ENCODE data around the gene ZMIZ1.

ZMIZ1 gene

DNA sequence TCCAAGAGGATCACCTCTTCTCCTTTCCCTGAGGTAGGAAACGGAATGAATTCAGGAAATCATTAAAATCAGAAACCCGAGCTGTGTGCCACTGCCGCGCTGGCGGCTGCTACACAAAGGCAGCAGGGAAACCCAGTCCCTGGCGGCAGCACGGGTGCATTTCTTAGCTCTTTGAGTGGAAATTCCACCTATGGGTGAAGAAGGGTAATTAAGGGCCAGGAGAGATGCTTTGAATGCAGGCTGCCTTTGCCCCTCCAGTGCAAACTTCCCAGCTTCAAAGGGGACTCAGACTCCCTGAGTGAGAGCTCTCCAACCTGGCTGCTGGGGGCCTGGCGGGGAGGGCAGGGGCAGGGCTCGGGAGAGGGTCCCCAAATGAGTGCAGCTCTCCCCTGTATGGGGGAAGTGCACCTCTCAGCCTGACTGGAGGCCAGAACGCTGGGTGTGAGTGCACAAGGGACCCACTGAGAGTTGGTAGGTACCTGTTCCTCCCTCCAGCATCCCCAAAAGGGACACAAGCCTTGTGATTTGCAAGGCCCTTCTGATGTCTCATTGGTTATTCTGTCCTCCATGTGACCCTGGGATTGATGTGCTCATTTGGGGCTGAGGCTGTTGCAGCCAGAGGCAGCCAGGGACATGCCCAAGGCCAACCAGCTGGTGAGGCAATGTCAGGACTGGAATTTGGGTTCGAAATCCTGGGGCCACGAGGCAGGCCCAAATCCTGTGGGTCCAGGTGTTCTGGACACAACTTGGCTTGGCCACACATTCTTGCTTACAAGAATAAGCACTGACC is 16.3 kb upstream of the ZMIZ1 start:
- no peak for DNase-seq

DNA sequence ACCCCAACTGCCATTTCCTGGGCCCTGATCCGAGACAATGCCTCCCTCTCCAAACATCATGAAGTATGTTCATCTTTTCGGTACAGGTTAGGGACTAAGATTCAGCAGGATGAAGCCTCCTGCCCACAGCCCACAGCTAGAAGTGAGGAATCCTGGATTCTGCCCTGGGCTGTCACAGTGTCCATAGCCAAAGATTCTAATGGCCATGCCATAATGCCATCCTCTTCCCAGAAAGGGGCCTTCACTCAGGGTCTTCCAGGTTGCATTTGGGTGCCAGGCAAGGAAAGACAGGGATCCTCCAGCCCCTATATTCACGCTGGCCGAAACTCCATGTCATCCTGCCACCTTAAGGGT is 15.7 kb upstream of the ZMIZ1 start:
- DNase-seq = no peak

DNA sequence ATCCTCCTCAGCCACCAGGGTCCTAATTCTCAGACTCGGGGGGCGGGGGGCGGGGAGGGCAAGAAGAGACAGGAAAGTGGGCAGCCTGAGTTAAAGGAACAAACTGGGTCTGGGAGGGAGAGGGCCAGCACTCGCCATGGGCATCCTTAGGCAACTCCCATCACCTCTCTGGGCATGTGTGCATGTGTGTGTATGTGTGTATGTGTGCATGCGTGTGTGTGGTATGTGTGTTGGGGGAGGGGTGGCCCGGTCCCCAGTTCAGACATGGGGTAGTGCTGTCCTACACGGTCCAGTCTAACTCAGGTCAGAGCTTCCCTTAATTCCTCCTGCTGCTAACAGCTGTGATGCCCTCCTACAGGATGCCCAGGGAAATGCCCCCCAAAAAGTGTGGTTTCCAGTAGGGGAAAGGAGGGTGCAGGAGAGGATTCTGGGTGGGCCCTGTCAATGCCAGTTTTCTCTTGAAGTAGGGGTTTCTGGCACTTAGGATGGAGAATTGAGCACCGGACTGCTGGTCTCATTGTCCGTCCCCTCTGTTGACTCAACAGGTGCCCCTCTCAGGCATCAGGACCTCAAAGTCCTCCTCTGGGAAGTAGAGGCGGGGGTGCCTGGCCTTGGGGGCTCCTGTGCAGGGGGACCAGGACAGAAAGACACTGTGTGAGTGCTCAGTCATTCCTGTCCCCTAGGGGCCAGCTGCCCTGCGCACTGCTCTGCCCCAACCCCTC is 15.1 kb upstream of the ZMIZ1 start:
- no peak for DNase-seq

DNA sequence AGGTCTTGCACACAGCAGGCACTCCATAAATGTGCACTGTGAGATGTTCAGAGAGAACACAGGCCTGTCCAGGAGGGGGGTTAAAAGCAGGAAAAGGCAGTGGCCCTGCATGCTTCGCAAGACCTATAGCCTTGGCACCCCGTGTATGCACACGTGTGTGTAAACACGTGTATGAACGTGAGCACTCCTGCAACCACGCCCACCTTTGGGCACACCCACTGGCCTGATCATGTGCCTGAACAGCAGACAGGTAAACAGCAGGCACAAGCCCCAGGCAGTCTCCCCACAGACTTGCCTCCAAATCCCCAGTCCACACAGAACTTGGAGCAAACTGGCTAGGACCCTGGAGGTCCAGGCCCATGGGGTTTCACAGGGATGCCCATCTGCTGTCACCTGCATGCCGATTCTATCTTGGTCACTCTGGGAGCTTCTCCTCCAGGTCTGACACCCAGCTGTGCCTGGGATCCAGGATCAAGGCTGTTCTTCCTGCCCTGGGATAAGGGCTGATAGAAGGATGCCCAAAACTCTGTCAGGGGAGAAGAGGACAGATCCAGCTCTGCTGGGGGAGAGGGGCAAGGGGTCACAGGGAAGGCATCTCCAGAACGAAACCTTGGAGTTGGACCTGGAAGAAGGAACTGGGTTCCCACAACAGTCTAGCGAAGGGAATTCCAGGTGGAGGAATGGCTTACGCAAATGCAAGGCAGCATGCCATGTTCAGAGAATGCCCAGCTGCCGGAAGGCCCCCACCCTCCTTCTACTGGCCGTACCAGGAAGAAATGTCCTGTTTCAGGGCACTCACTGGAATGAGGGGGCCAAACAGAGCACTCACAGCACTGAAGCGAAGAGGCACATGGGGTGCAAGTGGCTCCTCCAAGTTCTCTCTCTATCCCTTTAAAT is 14.3 kb upstream of the ZMIZ1 start:
- DNase-seq = no peak

DNA sequence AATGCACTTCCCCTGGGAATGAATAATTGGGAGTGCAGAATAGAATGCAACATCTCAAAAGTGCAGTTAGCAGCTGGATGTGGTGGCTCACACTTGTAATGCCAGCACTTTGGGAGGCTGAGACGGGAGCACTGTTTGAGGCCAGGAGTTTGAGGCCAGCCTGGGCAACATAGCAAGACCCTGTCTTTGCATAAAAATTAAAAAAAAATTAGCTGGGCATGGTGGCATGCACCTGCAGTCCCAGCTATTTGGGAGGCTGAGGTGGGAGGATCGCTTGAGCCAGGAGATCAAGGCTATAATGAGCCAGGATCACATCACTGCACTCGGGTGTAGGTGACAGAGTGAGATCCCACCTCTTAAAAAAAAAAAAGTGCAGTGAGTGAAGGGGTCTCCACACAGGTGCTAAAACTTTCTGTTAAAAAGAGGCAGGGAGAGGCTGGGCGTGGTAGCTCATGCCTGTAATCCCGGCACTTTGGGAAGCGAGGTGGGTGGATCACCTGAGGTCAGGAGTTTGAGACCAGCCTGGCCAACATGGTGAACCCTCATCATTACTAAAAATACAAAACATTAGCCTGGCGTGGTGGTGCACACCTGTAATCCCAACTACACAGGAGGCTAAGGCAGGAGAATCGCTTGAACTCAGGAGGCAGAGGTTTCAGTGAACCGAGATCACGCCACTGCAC is 13.5 kb upstream of the ZMIZ1 start:
- DNase-seq = no peak

DNA sequence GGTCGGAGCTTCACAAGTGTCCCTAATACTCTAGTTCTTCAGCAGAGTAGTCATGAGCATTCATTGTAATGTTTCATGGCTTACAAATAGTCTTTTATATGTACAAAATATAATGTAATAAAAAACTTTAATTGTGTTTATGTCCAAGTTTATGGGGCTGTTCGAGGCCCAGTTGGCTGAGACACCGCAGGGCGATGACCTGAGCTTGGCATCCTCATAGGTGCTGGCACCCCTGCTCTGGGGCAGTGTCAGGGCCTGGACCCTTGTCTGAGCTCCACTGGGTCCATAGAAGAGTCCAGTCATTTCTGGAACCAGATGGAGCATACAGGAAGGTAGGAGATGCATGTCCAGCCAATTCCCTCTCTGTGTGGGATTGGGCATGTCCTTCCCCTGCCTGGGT is 12.9 kb upstream of the ZMIZ1 start:
- DNase-seq = no peak

DNA sequence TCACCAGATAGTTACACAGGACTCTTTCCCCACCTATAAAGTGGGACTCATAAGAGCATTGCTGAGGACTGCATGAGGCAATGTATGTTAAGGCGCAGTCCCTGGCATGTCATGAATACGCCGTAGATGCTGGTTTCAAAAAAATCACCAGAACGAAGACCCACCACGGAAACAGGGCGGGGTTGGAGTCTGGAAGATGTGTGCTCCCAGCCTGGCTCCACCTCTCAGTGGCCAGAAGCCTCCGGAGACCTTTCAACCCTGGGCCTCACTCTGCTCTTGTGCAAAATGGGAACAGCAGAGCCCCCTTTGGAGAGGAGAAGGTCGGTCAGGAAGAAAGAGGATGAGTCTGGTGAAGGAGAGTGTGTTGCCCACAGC is 12.4 kb upstream of the ZMIZ1 start:
- no peak for DNase-seq

DNA sequence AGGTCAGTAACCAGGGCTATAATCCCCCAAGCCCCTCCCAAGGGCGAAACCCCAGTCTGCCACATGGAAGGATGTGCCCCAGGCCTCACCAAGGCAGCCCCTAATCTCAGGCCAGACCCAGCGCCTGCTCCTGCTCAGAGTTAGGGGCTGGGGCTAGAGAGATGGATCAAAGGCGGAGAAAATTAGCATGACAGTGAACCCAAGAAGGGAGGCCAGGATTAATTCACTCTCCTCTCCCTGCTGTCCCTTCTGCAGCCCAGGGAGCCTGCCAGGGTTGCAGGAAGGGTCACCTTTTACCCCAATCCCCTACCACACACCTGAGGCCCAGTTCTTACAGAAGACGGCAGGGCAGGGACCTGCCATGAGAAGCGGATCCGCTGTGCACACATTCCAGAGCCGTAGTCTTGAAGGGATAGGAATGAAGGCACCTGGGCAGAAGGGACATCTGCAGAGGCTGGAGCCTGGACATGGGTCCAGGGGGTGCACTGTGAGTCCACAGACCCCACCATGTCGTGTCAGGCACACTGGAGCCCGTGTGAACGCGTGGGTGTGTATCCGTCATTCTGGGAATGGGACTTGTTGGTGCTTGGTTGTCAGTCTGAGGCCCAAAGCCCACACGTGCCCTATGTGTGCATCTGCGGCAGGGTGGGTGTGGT is 11.9 kb upstream of the ZMIZ1 start:
- DNase-seq = no peak

DNA sequence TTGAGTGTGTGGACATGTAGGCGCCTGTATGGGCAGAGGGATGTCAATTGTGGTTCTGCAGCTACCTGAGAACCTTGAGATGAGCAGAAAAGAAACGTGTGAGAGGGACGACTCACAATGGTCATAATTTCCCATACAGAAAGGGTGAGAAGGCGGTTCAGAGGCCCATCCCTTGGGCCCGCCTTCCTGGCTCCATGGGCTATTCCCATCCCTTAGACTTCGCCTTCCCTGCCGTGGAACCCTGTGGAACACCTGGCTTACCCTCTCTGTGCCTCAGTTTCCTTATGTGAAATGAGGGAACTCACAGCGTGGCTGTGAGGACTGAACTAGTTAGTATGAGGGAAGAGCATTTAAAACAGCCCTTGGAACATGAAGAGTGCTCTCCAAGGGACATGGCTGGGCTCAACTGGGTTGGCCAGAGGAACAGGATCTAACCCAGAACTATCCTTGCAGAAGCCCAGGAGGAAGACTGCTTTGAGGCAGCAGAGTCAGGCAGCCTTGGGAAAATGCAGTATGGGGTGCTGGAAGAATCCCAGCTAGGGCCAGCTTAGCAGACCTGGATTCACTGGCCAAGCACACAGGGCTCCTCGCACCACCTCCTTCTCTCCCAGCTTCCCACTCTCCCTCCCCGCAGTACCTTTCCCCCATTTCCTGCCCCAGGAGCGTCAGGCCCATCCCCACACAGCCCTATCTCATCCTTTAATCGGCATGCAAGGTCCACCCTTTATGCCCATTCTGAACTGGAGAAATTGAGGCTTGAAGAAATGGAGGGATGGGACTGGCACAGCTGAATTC is 11.1 kb upstream of the ZMIZ1 start:
- DNase-seq = no peak

DNA sequence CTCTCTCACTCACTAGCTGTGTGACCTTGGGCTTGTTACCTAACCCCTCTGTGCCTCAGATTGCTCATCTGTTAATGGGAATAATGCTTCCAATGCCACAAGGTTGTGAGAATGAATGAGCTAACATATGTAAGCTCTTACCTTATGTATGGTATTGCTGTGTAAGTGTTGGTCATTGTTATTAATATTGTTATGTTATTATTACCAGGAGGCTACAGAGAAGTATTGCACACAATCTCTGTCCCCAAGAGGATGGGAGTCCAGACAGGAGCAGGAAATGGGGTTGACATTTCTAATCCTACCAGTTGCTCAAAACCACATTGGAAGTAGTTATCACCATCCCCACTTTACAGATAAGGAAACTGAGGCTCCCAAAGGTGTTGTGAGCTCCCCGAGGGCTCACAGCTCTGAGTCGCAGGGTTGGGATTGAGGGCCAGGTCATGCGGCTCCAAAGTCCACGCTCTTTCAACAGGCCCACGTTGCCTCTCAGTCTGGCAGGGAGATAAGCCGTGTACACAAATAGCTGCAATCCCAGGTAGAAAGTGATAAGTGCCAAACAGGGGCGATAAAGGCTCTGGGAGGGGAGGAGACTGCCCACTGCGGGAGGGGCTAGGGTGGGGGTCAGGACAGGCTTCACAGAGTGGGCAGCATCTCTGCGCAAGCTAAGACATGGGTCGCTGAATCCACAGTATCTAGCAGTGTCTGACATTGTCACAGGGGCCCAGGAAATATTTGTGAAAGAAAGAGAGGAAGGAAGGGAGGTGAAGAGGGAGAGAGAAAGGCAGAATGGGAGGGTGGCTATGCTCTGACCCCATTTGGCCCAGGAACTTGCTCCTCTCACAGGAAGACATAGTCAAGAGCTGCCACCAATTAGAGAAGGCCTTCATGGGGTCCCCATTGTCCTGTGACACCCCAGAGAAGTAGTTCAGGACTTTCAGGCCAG is 9.6 kb upstream of the ZMIZ1 start:
- DNase-seq = no peak

DNA sequence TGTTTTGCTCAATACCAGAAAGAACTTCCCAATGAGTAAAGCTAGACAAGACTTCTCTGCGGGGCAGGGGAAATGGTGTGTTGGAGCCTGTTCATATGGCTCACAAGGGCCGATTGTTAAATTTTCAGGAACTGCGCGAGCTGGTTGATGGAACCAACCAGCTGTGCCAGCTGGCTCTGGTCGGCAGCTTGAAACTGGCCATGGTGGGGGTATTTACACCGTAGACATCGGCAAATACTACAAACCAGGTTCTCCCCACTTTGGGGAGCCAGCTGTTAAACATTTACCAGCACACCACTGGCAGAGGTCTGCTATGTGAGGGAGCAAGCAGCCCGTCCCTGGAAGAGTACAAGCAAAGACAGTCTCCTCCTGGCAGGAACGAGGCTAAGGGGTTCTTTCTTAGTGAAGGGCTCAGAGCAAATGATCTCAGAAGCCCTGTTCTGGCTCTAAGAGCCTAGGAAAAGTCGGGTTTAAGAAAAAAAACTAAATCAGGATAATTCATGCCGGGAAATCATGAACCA is 8.8 kb upstream of the ZMIZ1 start:
- DNase-seq = no peak

DNA sequence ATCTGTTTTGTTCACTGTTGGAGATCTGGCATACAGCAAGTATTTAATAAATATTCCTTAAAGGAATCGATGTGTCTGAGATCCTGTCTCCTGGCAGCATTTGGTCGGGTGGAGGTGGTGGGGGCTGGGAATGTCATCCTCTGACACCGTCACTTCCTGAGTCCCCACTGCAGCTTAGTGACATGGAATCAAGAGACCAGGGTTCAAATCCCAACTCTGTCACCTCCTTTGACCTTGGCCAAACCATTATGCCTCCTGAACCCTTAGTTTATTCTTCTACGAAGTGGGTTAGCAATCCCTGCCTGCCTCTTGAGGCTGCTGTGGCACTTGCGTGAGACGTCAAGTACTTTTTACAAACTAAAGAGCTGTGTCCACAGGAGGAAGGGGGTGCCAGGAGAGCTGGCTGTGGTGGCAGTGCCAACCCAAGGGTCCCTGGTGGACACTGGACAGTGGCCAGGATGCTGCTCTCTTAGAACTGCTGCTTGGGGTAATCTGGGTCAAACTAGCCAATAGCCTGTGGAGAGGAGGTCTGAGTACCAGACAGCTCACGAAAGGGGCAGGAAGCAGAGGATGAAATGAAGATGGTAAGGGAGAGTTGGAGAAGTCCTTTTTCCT is 8.0 kb upstream of the ZMIZ1 start:
- DNase-seq = no peak

DNA sequence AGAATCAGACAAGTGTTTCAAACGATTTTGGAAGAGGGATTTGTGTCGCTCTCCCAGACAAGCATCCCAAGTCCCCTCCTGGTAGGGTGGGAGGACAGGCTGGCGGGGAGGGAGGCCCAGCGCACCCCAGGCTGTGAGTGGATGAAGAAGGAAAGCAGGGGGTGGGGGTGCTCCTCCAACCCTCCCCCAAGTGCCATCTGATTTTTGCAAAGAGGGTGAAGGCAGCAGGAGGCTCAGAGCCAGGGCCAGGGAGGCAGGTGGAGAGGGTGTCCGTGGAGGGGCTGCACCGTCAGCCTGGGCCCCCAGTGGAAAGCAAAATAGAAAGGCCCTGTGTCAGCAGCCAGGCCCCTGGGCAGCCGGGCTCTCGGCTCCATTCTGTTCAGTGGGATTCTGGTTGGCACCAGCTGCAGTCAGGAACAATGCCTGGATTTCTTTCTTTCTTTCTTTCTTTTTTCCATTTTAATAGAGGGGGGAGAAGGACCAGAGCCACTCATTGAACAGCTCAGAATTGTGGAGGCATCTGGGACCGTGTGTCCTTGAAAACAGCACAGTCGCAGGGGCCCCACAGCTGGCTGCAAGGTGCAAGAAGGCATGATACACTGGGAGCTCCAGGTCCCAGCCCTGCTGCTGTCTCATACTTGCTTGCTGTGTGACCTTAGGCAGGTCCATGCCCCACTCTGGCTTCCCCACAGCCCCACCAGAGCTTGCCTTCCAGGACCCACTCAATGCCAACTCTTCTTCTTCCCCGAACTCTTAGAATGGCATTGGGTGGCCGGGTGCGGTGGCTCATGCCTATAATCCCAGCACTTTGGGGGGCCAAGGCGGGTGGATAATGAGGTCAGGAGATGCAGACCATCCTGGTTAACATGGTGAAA is 7.1 kb upstream of the ZMIZ1 start:
- no peak for DNase-seq

DNA sequence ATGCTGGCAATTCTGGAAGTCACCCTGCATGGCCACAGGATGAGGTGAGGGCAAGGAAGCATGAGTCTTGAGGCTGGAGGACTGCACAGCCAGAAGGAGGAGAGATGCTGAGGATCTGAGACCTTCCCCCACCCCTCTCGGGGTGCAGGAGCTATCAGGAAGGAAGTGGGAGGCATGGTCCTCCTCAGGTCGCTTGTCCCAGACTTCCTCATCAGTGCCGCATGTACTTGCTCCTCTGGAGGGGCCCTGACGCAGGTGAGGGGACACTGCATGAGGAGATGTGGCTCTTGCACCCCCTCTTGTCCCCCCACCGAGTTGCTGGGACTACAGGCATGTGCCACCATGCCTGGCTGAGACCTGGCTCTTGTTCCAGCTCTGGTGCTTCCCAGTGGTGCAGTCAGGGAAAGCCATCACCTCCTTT is 5.7 kb upstream of the ZMIZ1 start:
- DNase-seq = no peak

DNA sequence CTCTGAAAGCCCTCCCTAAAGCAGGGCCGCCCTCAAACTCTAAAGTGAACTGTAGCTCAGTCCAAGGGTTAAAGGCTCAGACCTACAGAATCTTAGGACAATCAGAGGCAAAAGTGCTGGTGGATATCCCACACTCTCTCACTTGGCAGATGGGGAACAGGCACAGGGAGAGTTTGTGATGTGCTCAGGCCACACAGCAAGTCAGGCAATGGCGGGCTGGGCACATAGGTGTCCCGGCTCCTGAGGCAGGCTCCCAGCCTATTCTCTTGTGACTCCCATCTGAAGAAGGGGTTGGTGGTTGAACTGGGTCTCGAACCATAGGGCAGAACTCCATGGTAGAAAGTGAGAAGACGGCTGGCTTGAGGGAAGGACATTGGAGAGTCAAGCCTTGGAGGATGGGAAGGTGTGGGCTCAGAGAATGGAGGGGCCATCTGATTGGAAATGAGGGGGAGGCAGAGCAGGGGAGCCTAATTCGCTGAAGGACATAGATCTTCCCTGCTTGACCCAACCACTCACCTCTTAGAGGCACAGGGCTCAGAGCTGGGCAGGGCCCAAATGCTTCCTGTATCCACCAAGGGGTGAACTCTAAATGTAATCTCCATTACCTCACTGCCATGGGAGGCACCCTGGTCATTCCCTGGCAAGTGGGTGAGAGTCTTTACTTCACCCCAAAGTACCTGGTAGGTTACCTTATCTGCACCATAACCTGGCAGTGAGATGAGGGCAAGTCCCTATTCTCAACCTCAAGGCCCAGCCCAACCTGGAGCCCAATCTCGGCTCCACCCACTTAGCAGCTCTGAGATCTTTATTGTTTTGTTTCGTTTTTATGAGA is 4.9 kb upstream of the ZMIZ1 start:
- DNase-seq = no peak

DNA sequence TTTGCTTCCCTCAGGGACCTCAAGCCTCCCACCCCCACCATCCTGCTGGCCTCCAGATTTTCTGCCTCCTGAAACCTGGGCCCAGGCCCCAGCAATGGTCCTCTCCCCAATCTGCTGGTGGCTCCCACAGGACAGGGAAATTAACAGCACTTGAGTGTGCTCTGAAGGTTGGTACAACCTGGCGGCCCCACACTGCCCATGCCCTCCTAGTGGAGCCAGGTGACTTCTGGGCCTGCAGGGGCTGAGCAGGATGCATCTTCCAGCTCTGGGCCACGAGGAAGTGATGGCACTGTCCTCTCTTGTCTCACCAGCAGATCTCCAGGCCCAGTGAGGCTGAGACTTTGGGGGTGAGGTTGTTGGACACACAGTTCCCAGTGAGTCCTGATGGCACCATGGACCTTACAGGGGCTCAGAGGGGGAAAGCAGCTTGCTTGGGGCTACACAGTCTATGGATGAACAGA is 3.6 kb upstream of the ZMIZ1 start:
- DNase-seq = no peak

DNA sequence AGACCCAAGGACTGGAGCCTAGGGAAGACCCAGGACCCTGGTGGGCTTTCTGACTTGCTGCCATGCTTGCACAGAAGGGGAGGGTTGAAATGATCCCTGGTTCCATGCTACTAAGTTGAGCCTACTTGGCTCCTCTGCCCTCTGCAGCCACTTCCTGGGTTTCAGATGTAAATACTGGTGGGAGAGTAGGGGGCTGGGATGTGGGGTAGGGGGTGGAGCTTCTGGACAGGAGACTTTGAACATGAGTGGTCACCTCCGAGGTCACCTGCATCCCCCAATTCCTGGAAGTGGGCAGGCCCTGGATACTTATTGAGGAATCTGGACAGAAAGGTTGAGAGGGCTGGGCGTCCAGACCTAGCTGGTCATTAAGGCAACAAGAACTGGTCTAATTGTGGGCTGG is 2.9 kb upstream of the ZMIZ1 start:
- no peak for DNase-seq

All from DMS 273 treated with DMSO at 0.1 percent for 48 hours (cell line).